ENCODE measurements around the gene DGKD.

The DGKD gene

GRCh38 chr2:233414777-233415570, 60.7 kb downstream of the DGKD start:
- no peak for DNase-seq

- no peak for DNase-seq
Measured at GRCh38 chr2:233416199-233416598, 61.9 kb downstream of the DGKD start.

- DNase-seq, result no peak
Measured at GRCh38 chr2:233416706-233417105, 62.4 kb downstream of the DGKD start.

- no peak for DNase-seq
Measured at GRCh38 chr2:233417282-233417681, 63.0 kb downstream of the DGKD start.

GRCh38 chr2:233418052-233418760, 63.9 kb downstream of the DGKD start:
- no peak for DNase-seq

- DNase-seq, result no peak
Measured at GRCh38 chr2:233418761-233419546, 64.7 kb downstream of the DGKD start.

GRCh38 chr2:233419602-233420391, 65.5 kb downstream of the DGKD start:
- no peak for DNase-seq

GRCh38 chr2:233421091-233421816, 67.0 kb downstream of the DGKD start:
- no peak for DNase-seq

- DNase-seq, result no peak
Measured at GRCh38 chr2:233422050-233422639, 67.9 kb downstream of the DGKD start.

GRCh38 chr2:233422649-233423551, 68.6 kb downstream of the DGKD start:
- no peak for DNase-seq

GRCh38 chr2:233423552-233423860, 69.2 kb downstream of the DGKD start:
- no peak for DNase-seq

GRCh38 chr2:233424154-233424951, 70.1 kb downstream of the DGKD start:
- DNase-seq, result no peak

- DNase-seq, result no peak
Measured at GRCh38 chr2:233426619-233427342, 72.5 kb downstream of the DGKD start.

- no peak for DNase-seq
Measured at GRCh38 chr2:233428008-233428407, 73.7 kb downstream of the DGKD start.

GRCh38 chr2:233428438-233428837, 74.1 kb downstream of the DGKD start:
- DNase-seq, result no peak

GRCh38 chr2:233429175-233429897, 75.0 kb downstream of the DGKD start:
- no peak for DNase-seq

GRCh38 chr2:233430081-233430480, 75.8 kb downstream of the DGKD start:
- no peak for DNase-seq

GRCh38 chr2:233430651-233431050, 76.4 kb downstream of the DGKD start:
- DNase-seq, result no peak
